Neural progenitor cell (in vitro differentiated cells): ENCODE measurements around the gene FOXK1. TPM values are rescaled to one million over a fixed set of nuclear protein-coding genes. Genes with fewer than 3 reads are reported as not detected.

ENCODE experiments used
- DNase-seq: peaks from one replicate; pipeline ENCODE4 v3.0.0-alpha.2; 2016; ENCODE audit warnings: low spot score
- H2AFZ ChIP-seq: fragments of 200-600 bp; sonication (generic); replicated peaks from 2 replicates; pipeline ENCODE4 v1.6.1; 2016; ENCODE audit warnings: antibody characterized with exemption
- H3F3A ChIP-seq: fragments of 200-600 bp; sonication (generic); 2 replicates; pipeline ENCODE4 v1.6.1; 2016; ENCODE audit warnings: antibody characterized with exemption, low read depth
- H3K27ac ChIP-seq: fragments of 200-600 bp; sonication (generic); 2 replicates; pipeline ENCODE4 v1.5.1; 2016; ENCODE audit warnings: mild to moderate bottlenecking
- H3K27me3 ChIP-seq: fragments of 200-600 bp; sonication (generic); 2 replicates; pipeline ENCODE4 v1.6.1; 2016; ENCODE audit warnings: mild to moderate bottlenecking, moderate library complexity
- H3K36me3 ChIP-seq: fragments of 200-600 bp; sonication (generic); 2 replicates; pipeline ENCODE4 v1.5.1; 2016
- H3K4me1 ChIP-seq: fragments of 200-600 bp; sonication (generic); 2 replicates; pipeline ENCODE4 v1.6.1; 2016; ENCODE audit warnings: mixed run types
- H3K4me2 ChIP-seq: fragments of 200-600 bp; sonication (generic); 2 replicates; pipeline ENCODE4 v1.6.1; 2016
- H3K4me3 ChIP-seq: fragments of 200-600 bp; sonication (generic); 2 replicates; pipeline ENCODE4 v1.5.1; 2016
- H3K79me2 ChIP-seq: fragments of 200-600 bp; sonication (generic); 2 replicates; pipeline ENCODE4 v1.6.1; 2016; ENCODE audit warnings: low read depth
- H3K9ac ChIP-seq: fragments of 200-600 bp; sonication (generic); 2 replicates; pipeline ENCODE4 v1.6.1; 2016
- H3K9me3 ChIP-seq: fragments of 200-600 bp; sonication (generic); 2 replicates; pipeline ENCODE4 v1.5.1; 2016; ENCODE audit warnings: low read depth
- H4K20me1 ChIP-seq: fragments of 200-600 bp; sonication (generic); 2 replicates; pipeline ENCODE4 v1.6.1; 2016; ENCODE audit warnings: low read depth
- H3K27ac Mint-ChIP-seq: 3 replicates; pipeline ENCODE4 v1.8.0; 2021; ENCODE audit warnings: mixed read lengths
- H3K27me3 Mint-ChIP-seq: 2 replicates; pipeline ENCODE4 v1.8.0; 2022; ENCODE audit warnings: low read depth, mild to moderate bottlenecking, inconsistent platforms, moderate library complexity, mixed read lengths; ENCODE audit not compliant: insufficient read depth
- H3K36me3 Mint-ChIP-seq: 3 replicates; pipeline ENCODE4 v1.8.0; 2021; ENCODE audit warnings: mixed read lengths
- H3K4me1 Mint-ChIP-seq: 3 replicates; pipeline ENCODE4 v1.8.0; 2021; ENCODE audit warnings: mixed read lengths
- H3K4me3 Mint-ChIP-seq: 3 replicates; pipeline ENCODE4 v1.8.0; 2021; ENCODE audit warnings: mild to moderate bottlenecking, moderate library complexity, mixed read lengths
- H3K9me3 Mint-ChIP-seq: 3 replicates; pipeline ENCODE4 v1.8.0; 2020; ENCODE audit warnings: mixed read lengths
- CTCF ChIP-seq: fragments of 200-600 bp; sonication (generic); IDR thresholded peaks from 2 replicates; pipeline ENCODE4 v1.5.1; 2017; ENCODE audit warnings: antibody characterized with exemption, mild to moderate bottlenecking
- EZH2 ChIP-seq: fragments of 200-600 bp; sonication (generic); IDR thresholded peaks from 2 replicates; pipeline ENCODE4 v1.6.1; 2017; ENCODE audit warnings: antibody characterized with exemption, mild to moderate bottlenecking, moderate library complexity
- EZH2phosphoT487 ChIP-seq: fragments of 200-600 bp; sonication (generic); IDR thresholded peaks from 2 replicates; pipeline ENCODE4 v1.6.1; 2017; ENCODE audit warnings: antibody characterized with exemption
- total RNA-seq: library from RNA; depleted of rRNA; stranded (reverse); fragments of >200 nt; gene quantifications from 2 replicates; pipeline ENCODE4 v1.2.3, GENCODE V29; 2015; ENCODE audit warnings: low replicate concordance

Gene FOXK1
- total RNA-seq, 1 donor from 2014 or later: 11.1 TPM

GRCh38 chr7:4739528-4739992 lies 57.5 kb downstream of the FOXK1 start:
- H3K4me3 ChIP-seq: no peak overlapping the region
- no peak overlapping the region for H3K27ac ChIP-seq
- Mint-ChIP-seq H3K27ac (peak overlapping the region; percentile 97), H3K36me3 (peaks cover 18% of the 10 kb centered on the region), H3K9me3 (no peaks in the 10 kb centered on the region), H3K27me3 (peaks cover 9% of the 10 kb centered on the region), H3K4me1 (peaks cover 59% of the 10 kb centered on the region), H3K4me3 (peak overlapping the region; percentile 70)
- H3K27me3 ChIP-seq: no peaks in the 10 kb centered on the region
- peaks cover 28% of the 10 kb centered on the region for H3K4me1 ChIP-seq
- no peak overlapping the region for H3K9ac ChIP-seq
- TF ChIP-seq EZH2phosphoT487 (no peak), EZH2 (no peak), CTCF (no peak)
- peak; percentile 27 for DNase-seq
- H3K4me2 ChIP-seq: peak overlapping the region; percentile 59
- H4K20me1 ChIP-seq: peaks cover 49% of the 10 kb centered on the region
- H3K9me3 ChIP-seq: no peaks in the 10 kb centered on the region
- peaks cover 8% of the 10 kb centered on the region for H3K79me2 ChIP-seq
- H3F3A ChIP-seq: peaks cover 32% of the 10 kb centered on the region
- no peaks in the 10 kb centered on the region for H3K36me3 ChIP-seq
- no peak overlapping the region for H2AFZ ChIP-seq

DNA sequence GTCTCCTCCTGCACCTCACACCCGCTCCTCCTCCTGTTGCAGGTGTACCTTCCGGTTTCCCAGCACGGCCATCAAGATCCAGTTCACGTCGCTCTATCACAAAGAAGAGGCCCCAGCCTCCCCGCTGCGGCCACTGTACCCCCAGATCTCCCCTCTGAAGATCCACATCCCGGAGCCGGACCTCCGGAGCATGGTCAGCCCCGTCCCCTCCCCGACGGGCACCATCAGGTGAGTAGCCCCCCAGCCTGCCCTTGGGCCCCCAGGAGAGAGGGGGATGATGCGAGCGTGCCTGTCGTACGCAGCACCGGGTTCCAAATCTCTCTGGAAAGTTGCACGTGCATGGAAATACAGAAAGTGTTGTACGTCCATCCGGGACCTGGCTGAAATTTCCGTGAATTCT lies 58.7 kb downstream of the FOXK1 start:
- H3K27me3 ChIP-seq: no peaks in the 10 kb centered on the region
- H3K4me2 ChIP-seq: no peak overlapping the region
- peaks cover 9% of the 10 kb centered on the region for H3K27me3 Mint-ChIP-seq
- H3F3A ChIP-seq: peaks cover 45% of the 10 kb centered on the region
- H3K27ac Mint-ChIP-seq: peak overlapping the region; percentile 82
- peaks cover 8% of the 10 kb centered on the region for H3K79me2 ChIP-seq
- peaks cover 38% of the 10 kb centered on the region for H4K20me1 ChIP-seq
- H3K4me1 Mint-ChIP-seq: peaks cover 67% of the 10 kb centered on the region
- H3K9me3 ChIP-seq: no peaks in the 10 kb centered on the region
- TF ChIP-seq CTCF (no peak), EZH2phosphoT487 (no peak), EZH2 (no peak)
- no peak overlapping the region for H3K4me3 ChIP-seq
- DNase-seq: no peak
- H3K27ac ChIP-seq: no peak overlapping the region
- no peak overlapping the region for H3K9ac ChIP-seq
- H3K4me1 ChIP-seq: peaks cover 35% of the 10 kb centered on the region
- no peak overlapping the region for H3K4me3 Mint-ChIP-seq
- H3K9me3 Mint-ChIP-seq: no peaks in the 10 kb centered on the region
- no peaks in the 10 kb centered on the region for H3K36me3 ChIP-seq
- peaks cover 11% of the 10 kb centered on the region for H3K36me3 Mint-ChIP-seq
- H2AFZ ChIP-seq: no peak overlapping the region

DNA sequence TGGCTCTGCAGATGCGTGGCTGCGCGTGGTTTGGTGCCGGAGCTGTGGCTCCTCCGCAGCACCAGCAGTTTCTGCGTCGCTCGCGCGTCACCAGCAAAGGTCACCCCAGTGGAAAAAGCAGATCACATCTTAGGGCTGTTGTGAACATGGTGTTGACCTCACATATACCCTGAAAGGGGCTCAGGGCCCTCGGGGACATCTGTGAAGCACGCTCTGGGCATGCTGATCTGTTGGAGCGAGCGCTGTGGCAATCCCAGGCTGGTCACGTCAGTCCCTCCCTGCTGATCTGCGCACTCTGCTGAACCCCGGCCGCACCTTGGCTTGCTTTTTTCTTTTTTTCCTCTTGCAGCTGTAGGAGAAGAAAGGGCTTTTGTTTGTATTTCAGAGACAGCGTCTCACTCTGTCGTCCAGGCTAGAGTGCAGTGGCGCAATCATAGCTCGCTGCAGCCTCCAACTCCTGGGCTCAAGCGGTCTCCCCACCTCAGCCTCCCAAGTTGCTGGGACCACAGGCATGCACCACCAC lies 60.0 kb downstream of the FOXK1 start:
- no peak overlapping the region for H3K27ac ChIP-seq
- peaks cover 15% of the 10 kb centered on the region for H3K36me3 Mint-ChIP-seq
- H3K4me3 Mint-ChIP-seq: no peak overlapping the region
- H3K36me3 ChIP-seq: no peaks in the 10 kb centered on the region
- H4K20me1 ChIP-seq: peaks cover 27% of the 10 kb centered on the region
- no peak overlapping the region for H3K4me2 ChIP-seq
- no peaks in the 10 kb centered on the region for H3K27me3 ChIP-seq
- H2AFZ ChIP-seq: no peak overlapping the region
- H3K9ac ChIP-seq: no peak overlapping the region
- H3F3A ChIP-seq: peaks cover 49% of the 10 kb centered on the region
- no peaks in the 10 kb centered on the region for H3K9me3 Mint-ChIP-seq
- H3K27me3 Mint-ChIP-seq: peaks cover 9% of the 10 kb centered on the region
- no peak for DNase-seq
- peaks cover 17% of the 10 kb centered on the region for H3K79me2 ChIP-seq
- peak overlapping the region; percentile 91 for H3K27ac Mint-ChIP-seq
- H3K4me1 ChIP-seq: peaks cover 35% of the 10 kb centered on the region
- H3K9me3 ChIP-seq: no peaks in the 10 kb centered on the region
- H3K4me1 Mint-ChIP-seq: peaks cover 68% of the 10 kb centered on the region
- TF ChIP-seq CTCF (no peak), EZH2 (no peak), EZH2phosphoT487 (no peak)
- H3K4me3 ChIP-seq: no peak overlapping the region
